Hematopoietic multipotent progenitor cell treated with erythropoietin and hydrocortisone succinate and interleukin-3 and kit ligand, for 6 days (in vitro differentiated cells): ENCODE measurements around the gene PIGX.
"Not testable (repeated sequence)": the region's sequence is repeated elsewhere in the genome, so short reads cannot be mapped to it uniquely, and the experiment has no call there.

Experiments used
- DNase-seq: peaks from one replicate; pipeline ENCODE4 v3.0.0-alpha.2; 2015

The PIGX gene

DNA sequence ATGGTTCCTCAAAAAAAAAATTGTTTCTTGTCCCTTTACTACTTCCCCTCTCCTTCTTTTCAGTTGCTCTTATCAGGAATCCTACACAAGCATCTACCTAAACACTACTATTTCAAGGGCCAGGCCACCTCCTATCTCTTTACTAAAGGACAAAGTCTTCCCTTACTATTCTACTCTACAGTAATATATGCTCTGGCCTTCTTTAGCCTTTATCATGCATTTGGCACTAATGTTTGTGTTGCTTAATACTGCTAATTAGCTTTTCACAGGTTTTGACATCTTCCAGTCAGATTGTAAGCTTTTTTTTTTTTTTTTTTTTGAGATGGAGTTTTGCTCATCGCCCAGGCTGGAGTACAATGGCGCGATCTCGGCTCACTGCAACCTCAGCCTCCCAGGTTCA, 5.4 kb upstream of the PIGX start:
- DNase-seq = no peak

DNA sequence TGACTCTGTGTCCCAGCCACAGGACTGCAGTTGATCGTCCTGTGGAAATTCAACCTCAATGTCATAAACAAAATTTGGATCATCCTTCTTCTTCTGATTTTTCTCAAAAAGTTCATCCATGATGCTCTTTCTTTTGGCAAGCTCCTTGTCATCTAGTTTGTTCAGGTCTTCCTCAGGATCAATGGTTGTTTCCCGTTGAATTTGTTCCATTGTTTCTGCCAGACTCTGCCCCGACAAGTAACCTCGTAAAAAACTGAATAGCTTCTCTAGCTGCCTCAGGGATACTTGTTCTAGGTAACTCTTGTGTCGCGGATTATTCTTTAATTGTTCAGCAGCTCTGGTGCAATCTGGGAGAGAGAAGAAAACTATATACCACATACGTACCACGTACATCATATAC, 4.6 kb upstream of the PIGX start:
- DNase-seq = no peak

DNA sequence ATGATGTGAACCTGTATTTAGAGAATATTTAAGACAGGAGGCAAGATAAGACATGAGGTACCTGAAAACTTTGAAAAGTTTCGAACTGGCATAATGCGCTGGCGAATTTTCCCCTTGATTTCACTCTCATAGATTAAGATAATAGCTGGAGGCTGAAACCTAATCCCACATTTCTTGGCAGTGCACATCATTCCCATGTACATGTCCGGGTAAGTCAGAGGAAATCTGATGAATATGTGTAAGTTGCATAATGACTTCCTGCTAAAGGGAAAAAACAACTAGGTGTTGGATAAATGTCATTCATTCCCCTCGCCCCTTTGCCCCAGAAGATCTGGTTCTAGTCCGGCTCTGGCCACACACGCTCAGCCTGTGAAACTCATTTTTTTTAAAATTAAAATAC, 3.7 kb upstream of the PIGX start:
- DNase-seq = no peak

DNA sequence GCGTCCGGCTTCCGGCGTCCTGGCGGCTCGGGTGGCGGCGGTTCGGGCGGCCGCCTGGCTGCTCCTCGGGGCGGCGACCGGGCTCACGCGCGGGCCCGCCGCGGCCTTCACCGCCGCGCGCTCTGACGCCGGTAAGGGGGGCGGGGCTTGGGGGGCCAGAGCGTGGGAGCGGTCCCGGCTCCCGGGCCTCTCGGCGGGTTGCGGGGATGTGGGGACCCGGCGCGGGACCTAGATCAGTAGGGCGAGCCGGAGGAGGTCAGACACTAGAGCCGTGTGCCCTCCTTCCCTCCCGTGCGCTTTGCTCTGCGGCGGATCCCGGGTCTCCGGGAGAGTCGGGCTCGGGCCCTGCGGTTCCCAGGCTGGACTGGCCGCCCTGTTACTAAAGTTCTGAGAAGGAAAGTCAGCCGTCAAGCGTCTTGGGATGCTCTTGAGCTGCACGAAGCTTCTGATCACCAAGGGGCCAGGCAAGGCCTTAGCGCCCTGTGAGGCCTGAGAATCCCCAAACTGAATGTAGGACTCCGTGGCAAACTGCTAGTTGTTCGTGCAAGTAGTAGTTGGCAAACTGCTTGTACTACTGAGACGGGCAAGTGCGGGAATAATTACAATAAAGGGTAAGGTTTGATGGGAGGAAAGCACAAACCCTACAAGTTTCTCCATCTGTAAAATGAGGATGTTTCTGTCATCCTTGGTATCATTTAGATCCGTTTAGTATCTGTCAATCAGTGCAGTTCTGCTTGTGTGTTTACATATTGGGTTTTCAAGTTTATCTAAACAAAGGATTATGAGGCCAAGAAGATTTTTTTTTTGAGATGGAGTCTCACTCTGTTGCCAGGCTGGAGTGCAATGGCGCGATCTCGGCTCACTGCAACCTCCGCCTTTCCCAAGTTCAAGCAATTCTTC, 587 bp downstream of the PIGX start:
- peak; percentile 68 for DNase-seq

DNA sequence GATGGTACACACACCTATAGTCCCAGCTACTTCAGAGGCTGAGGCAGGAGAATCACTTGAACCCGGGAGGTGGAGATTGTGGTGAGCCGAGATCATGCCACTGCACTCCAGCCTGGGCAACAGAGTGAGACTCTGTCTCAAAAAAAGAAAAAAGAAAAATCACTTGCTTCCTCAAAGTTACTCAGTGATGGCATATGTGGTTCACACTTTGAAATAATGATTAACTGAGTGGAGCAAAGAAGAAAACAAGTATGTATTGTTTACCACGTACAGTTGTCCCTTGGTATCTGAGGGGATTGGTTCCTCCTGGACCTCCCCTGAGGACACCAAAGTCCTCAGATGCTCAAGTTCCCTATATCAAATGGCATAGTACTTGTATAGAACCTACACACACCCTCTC, 5.0 kb downstream of the PIGX start:
- not testable (repeated sequence) for DNase-seq

DNA sequence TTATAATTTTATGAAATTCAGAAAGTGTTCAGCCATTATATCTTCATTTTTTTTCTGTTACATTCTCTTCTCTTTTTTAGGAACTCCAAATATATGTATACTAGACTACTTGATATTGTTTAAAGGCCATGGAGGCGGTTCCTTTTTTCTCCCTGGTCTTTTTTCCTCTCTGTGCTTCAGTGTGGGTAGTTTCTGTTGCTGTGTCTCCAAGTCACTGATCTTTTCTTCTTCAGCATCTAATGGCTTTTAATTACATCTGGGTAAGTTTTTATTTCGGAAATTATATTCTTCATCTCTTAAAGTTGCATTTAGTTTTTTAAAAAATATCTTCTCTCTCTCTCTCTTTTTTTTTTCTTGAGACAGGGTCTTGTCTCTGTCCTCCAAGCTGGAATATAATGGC, 8.9 kb downstream of the PIGX start:
- no peak for DNase-seq

DNA sequence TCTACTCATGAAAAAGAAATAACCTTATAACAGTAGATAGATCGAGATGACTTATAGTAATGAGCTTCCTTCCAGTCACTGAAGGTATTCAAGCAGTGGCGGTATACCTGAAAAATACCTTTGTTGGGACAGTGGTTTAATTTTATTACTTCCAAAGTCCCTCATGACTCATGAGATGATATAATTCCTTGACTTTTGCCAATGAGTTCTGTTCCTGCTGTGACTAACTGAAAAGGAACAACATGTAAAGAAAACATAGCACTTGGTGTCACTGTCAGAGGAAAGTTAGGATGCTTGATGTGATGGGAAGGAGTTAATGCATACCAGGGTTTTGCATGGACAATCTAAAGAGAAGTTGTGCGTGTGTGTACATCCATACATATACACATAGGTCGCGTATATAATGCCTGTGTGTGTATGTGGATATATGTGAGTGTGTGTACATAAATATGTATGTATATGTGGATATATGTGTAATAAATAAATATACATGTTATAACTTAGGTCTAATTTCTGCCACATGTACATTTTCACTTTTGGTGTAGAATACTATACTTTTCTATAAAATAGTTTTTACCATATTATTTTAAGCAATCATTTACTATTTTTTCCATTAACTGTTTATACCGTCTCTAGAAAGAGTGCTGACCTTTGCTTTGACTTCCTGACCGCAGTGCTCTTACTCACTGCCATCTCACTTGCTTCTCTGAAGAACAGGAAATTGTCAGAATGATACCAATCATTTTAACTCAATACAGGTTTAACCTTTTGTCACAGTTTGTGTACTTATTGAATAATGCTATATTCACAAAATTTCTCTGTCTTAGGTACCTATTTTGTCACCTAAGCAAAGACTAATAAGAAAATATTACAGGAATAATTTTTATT, 14.9 kb downstream of the PIGX start:
- DNase-seq = no peak

DNA sequence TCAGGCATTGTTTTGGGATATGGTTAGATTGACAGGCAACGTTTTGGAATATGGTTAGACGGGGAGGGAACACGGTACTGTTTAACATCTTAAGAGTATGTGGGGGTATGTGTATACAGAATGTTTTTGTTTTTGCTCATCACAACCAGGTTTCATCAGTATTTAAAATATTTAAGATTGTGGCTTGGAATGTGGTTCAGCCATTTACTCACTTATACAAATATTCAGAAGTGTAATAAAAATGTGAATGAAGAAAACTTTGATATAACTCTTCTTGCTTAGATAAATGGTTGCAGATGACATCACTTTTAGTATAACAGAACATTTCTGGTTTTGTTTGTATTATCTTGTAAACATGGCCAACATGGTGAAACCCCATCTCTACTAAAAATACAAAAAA, 23.6 kb downstream of the PIGX start:
- no peak for DNase-seq

DNA sequence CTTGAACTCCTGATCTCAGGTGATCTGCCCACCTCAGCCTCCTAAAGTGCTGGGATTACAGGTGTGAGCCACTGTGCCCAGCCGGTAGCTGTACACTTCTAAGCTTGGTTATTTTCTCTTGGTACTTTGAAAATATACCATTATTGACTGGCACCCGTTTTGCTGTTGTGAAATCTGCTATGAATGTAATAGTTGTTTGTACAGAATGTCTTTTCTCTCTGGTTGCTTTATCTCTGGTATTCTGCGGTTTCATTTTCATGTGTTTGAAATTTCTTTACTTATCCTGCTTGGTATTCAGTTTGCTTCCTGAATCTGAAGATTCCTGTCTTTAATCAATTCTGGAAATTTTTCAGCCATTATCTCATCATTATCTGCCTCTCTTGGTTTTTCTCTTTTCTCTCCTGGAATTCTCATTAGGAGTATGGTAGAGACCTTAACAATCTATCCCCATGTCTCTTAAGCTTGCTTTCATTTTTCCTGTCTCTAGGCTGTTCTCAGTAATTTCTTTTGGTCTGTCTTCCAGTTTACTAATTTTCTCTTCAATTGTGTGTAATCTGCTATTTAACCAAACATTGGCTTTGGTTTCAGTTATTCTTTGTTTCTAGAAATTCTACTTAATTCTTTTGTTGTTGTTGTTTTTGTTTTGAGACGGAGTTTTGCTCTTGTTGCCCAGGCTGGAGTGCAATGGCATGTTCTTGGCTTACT, 24.6 kb downstream of the PIGX start:
- DNase-seq = no peak

DNA sequence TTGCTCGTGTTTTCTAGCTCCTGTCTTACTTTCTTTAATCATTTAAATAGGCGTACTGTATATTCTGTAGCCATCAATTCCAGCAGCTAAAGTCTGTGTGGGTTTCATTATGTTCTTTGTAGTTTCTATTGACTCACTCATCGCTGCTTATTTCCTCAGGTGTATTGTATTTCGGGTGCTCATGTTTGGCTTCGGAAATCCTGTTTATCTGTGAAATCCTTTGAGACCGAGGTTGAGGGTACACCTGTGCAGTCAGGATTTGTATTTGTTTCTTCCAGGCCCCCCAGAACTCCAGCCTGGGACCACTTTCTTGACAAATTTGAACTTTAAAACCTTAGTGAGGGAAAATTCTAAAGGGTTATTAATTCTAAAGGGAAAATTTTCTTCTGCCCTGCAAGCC, 25.5 kb downstream of the PIGX start:
- no peak for DNase-seq

DNA sequence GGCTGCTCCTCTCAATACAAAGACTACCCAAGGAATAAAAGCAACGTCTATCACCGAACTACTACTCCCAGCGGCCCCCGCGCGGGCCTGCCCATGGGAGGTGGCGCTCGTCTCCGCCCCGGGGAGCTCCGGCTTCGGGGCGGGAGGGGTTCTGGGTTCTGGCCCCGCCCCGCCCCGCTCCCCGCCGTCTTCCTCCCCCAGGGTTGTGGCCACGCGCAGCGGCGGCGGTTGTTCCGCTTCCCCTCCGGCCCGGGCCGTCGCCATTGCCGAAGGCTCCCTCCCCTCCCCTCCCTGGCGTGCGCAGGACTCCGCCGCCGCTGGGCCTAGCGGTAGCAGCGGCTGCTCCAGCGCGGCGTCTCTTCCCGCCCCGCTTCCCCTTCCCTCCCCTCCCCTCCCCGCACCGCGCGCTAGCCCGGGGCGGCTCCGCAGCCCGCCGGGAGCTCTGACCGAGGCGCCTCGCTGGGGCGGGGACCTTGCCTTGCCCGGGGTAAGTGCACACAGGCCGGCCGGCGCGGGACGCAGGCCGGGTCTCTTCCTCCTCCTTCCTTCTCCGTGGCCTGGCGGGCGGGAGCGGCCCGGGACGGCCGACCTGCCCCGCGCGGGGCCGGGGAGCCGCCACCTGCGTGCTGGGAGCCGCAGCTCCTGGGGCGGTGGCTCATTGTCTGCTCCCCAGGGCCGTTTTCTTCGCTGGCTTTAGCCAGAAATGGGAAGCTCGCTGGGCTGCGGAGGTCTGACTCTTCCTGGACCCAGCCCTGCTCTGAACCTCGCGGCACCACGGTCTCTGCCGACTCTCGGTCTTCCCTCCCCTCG, 27.7 kb downstream of the PIGX start, which contains the start of gene PAK2:
Gene PAK2, plus strand, starts transcription at position 187 of the 810 bp plus-strand sequence. CDS start 42,790 bp downstream, outside the sequence.
- DNase-seq = peak; percentile 96

DNA sequence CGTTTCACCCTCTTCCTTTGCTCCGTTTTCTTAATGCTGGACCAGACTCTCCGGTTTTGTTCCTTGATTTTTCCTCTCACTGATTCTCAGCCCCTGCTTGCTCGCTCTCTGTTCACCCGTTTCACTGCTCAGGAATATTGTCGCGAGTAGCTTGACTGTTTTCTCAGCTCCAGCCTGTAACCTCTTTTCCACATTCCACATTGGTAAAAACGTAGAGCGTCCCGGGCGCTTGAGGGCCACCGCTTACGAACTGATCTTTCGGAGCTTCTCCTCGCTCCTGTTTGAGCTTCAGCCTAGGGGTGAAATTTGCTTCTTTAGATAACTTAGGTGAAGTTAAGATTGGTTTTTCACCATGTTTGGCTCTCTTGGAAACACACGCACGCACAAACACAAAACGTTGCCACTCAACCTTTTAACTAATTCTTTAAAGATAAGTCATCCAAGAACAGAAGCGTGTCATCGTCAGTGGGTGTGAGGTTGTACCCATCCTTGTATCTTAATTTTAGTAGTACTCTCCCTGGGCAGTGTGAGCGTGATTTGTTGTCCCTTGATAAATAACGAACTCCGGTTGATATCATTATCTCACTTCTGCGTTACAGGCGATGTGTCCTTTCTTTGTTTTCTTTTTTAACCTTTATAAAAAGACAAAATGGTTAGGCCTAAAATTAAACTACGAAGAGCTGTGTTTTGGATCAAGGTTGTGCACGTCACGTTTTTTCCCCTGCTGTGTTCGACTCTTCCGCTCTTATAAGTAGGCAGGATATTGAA, 28.5 kb downstream of the PIGX start:
- DNase-seq = peak; percentile 52

DNA sequence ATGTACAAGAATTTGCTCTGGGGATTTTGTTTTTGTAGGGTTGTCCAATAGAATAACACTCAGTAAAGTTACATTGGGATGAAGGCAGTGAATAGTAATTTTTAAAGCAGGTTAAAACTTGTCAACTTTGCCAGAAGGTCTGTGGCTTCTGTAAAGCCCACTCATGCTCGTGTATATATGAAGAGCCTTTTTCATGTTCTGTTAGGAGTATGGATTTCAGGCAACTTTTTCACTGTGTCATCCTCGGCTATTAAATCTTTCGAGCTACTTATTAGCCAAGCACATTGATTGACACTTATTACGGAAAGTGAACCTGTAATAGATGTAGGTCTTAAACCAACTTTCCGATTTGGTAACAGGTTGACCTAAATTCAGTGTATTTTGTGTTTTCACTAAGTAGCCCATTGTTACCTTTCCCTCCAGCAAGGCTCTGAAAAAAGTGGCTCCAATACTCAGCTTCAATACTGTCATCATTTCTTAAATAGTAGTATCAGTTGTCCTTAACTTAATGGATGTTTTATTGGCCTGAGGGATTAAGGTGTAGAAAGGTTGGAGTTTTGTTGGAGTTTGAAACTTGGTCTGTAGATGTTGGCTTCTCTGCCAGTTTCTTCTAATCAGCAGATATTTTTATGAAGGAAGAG, 29.2 kb downstream of the PIGX start:
- peak; percentile 24 for DNase-seq

DNA sequence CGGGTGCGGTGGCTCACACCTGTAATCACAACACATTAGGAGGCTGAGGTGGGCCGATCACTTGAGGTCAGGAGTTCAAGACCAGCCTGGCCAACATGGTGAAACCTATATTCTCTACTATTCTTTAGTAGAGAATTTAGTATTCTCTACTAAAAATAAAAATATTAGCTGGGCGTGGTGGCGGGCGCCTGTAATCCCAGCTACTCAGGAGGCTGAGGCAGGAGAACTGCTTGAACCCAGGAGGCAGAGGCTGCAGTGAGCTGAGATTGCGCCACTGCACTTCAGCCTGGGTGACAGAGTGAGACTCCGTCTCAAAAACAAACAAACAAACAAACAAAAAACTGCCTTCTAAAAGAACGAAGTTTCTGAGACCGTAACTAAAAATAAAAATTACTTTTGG, 31.4 kb downstream of the PIGX start:
- not testable (repeated sequence) for DNase-seq

DNA sequence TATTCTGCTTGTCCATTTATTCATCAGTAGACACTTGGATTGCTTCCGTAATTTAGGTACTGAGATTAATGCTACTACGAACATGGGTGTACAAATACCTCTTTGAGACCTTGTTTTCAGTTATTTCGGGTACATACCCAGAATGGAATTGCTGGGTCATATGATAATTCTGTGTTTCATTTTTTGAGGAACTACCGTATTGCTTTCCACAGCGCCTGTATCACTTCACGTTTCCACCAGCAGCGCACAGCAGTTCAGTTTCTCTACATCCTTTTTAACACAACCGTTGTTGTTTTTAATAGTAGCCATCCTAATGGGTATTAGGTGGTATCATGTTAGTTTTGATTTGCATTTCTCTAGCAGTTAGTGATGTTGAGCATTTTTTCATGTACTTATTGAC, 36.9 kb downstream of the PIGX start:
- no peak for DNase-seq

DNA sequence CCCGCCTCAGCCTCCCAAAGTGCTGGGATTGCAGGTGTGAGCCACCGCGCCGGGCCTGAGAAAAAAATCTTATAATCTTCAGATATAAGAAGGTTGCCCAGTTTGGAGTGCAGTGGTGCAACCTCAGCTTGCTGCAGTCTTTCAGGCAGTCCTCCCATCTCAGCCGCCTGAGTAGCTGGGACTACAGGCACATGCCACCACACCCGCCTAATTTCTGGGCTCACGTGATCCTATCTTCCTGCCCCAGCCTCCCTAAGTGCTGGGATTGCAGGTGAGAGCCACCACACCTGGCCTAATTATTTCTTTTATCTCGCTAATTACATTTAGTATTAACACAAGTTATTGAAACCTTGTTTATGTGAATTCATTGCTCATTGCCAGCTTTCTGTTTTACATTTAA, 41.0 kb downstream of the PIGX start:
- DNase-seq = peak; percentile 21

DNA sequence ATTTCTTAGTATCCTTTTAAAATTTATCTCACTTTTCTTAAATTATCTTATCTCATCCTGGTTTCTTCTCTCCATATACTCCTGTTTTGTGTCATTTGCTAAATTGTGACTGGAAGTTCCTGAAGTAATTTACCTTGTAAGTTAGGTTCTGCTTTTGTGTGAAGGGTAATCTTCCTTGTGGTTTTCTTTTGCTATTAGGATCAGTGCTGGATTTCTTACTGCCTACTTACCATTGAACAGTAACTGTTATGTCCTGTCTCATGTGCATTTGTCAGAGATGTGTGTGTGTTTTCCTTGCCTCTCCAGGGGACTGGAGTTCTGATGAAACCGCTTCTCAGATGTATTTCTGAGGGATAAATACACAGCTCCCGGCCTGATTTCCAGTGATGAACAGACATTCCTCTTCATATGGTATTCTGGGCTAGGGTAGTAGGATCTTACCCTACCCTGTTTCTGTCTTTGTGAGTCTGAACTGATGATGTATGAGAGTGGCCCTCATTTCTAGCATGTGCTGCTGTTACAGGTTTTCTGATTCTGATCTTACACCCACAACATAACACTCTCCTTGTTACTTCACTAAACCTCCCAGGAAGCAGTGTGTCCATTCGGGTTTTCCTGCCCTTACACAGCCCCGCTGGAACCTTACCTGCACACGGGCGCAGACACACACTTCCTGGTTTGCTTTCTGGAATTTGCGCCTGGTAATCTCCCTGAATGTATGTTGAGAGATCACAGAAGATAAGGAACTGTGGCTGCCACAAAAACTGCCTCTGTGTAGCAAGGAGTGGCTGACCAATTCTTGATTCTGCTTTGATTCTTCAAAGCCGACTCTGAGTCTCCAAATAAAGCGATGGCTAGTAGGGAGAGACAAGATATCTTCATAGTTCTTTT, 42.2 kb downstream of the PIGX start:
- DNase-seq = peak; percentile 38

DNA sequence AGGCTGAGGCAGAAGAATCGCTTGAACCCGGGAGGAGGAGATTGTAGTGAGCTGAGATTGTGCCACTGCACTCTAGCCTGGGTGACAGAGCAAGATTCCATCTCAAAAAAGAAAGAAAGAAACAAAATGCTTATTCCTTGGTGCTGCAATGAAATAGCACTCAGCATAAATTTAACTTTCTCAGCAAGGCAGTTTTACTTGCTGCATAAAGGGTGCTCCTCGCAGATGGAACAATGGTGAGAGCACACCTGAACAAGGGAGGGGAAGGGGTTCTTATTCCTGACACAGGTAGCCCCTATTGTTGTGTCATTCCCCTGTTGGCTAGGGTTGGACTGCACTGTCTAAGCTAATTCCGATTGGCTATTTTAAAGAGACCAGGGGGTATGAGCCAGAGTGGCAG, 44.6 kb downstream of the PIGX start:
- peak; percentile 56 for DNase-seq

DNA sequence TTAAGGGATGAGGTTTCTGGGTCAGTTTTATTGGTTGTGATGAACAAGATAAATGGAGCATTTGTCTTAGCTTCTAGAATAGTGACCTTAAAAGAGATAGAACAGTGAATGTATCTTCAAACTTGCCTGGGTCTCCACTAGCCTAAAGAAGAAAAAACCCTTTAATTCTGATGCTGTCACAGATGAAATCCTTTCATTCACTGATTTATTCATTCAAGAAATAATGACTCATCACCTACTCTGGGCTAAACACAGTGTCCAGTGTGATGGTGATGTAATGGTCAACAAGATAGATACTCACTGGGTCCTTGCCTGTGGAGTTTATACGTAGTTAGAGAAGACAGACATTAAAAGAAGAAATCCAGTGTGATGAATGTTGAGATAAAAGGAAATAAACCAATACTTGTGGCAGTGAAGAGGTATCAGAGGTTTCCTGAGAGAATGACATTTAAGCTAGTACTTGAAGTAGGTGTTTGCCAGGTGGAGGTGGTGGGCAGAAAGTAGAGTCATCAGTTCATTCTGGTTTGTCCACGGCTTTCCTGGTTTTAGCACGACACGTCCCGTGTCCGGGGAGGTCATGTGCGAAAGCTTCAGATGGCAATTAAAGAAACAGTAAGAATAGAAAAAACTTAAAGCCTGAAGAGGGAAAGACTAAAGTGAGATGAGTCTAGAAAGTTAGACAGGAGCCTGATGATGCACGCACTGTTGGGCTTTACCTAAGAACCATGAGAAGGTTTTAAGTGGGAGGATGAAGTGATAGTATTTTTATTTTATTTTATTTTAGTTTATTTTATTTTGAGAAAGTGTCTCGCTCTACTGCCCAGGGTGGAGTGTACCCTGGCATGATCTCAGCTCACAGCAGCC, 45.9 kb downstream of the PIGX start:
- no peak for DNase-seq
